ENCODE results near the gene PLCD3.

DNA sequence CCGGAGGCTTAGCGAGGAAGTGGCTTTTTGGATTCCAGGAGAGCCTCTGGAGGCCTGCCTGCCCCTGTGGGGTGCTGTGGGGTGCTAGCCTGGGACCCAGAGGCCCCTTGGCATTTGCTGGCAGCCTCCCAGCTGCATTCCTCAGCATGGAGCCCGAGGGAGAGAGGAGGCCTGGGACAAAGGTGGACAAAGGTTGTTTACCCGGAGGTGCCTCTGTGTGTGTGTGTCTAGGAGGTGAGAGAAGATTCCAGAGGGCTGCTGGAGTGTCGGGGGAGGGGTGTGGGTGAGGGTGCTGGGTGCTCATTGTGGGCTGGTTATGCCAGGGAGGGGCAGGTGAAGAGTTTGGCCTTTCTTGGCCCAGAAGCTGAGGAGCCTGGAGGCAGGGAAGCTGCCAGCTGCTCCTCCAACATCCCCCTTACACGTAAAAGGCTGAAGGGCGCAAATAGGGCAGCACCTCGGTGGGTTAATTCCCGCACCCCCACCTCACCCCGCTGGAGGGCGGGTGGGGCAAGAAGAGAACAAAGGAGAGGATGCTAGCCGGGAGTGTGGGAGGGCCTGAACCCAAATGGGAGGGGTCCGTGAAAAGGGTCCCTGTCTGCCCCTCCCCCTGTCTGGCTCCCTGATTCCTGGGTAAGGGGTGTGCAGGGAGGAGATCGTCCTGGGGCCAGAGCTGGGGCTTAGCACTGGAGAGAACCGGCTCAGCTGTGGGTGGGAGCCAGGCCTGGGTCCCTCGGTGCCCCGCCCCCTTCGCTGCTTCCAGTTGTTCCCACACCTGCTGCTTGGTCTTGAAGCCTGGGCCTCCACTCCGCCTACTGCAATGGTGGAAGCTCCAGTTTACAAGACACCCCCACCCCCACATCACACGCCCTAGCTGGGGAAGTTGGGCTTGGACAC lies 39.3 kb upstream of the PLCD3 start:
- TF ChIP-seq, protein P1, sequence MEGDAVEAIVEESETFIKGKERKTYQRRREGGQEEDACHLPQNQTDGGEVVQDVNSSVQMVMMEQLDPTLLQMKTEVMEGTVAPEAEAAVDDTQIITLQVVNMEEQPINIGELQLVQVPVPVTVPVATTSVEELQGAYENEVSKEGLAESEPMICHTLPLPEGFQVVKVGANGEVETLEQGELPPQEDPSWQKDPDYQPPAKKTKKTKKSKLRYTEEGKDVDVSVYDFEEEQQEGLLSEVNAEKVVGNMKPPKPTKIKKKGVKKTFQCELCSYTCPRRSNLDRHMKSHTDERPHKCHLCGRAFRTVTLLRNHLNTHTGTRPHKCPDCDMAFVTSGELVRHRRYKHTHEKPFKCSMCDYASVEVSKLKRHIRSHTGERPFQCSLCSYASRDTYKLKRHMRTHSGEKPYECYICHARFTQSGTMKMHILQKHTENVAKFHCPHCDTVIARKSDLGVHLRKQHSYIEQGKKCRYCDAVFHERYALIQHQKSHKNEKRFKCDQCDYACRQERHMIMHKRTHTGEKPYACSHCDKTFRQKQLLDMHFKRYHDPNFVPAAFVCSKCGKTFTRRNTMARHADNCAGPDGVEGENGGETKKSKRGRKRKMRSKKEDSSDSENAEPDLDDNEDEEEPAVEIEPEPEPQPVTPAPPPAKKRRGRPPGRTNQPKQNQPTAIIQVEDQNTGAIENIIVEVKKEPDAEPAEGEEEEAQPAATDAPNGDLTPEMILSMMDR (conservative IDR thresholded peaks at IDR 0.05 in 1 of 2, IDR thresholded peaks at IDR 0.05 in 1 of 2; ENCODE audit: low read depth in 1 of 2, low read length in 2 of 2) = no peak
- TF ChIP-seq EZH2 (IDR thresholded peaks at IDR 0.05; ENCODE audit: low read length, missing control alignments) = no peak
